ENCODE results near the gene MAGEA2.
"Not testable (repeated sequence)": the region's sequence is repeated elsewhere in the genome, so short reads cannot be mapped to it uniquely, and the experiment has no call there.

MAGEA2 gene, protein sequence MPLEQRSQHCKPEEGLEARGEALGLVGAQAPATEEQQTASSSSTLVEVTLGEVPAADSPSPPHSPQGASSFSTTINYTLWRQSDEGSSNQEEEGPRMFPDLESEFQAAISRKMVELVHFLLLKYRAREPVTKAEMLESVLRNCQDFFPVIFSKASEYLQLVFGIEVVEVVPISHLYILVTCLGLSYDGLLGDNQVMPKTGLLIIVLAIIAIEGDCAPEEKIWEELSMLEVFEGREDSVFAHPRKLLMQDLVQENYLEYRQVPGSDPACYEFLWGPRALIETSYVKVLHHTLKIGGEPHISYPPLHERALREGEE

DNA sequence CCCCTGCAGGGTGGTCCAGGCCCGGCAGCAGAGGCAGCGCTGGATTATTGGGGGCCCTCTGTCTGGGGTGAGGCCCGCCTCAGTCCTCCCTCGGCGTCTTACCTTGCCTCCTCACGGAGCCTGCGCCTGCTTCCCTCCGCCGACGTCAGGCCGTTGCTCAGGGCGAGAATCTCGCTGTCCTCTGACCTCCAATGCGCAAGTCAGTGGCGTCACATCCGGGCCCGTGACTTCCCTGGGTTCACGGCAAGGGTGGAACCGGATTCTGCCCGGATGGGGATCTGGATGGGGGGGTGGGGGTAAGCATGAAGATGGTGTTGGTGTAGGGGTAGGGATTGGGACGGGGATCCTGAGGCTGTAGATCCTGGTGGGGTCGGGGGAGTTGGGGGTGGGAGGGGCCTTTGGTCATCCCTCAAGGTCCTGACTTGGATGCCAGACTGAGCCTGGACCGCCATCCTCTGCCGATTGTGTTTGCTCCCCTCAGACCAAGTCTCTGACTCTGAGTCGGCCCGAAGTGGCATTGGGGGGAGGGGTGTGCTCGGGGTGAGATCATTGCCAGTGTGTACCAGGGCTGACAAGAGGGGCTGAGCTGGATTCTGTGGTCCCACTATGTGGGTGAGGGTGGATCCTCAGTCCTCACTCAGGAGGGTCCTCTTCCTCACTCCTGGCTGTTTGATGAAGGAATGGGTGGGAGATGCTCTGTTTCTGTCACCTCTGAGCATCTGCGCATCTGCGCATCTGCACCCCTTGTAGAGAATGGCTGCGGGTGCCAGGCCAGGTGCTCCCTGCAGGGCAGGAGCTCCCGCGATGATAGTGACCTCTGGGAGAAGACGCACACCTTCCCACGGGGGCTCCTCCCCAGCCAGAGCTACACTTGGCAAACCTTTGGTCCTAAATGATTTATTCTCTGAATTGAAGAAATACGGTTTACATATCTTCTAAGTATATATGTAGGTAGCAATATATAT is at the start of gene MAGEA2:
TSS of gene MAGEA2 (minus strand) at position 157 of the 965 bp plus-strand sequence. CDS start 2,479 bp downstream, outside the sequence.
- not testable (repeated sequence) for DNase-seq

DNA sequence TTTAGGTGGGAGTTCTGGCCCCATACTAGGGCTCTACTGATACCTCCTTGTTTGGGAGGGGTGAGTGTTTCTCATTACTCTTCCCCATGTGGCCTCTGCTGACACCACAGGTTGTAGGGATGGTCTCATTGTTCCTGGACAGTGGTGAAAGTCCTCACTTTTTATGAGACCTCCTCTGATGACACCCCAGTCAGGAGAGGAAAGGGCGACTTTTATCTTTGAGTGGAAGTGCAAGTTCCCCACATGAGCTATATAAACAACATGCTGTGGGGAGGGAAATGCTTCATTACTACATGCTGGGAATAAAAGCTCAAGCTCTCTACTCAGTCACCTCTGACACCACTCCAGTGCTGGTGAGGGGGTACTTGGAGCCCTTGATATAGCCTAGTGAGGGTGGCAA is 45.3 kb upstream of the MAGEA2 start:
- no peak for DNase-seq

DNA sequence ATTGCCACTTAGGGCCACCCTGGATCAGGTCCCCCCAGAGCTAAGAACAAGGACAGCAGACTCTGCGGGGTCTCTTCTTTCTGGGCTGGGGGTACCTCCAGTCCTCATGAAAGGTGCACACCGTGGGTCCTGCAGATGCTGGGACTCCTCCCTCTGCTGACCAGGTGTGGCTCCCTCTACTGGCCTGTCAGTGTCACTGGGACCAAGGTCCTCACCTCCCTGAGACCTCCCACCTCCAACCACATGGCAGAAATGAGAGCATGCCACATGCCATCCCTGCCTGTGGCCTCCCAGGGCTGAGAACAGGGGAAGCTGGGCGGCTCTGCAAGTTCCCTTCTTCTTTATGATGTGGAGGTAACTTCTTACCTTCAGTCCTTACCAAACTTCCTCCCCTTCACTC is 33.4 kb upstream of the MAGEA2 start:
- not testable (repeated sequence) for DNase-seq

DNA sequence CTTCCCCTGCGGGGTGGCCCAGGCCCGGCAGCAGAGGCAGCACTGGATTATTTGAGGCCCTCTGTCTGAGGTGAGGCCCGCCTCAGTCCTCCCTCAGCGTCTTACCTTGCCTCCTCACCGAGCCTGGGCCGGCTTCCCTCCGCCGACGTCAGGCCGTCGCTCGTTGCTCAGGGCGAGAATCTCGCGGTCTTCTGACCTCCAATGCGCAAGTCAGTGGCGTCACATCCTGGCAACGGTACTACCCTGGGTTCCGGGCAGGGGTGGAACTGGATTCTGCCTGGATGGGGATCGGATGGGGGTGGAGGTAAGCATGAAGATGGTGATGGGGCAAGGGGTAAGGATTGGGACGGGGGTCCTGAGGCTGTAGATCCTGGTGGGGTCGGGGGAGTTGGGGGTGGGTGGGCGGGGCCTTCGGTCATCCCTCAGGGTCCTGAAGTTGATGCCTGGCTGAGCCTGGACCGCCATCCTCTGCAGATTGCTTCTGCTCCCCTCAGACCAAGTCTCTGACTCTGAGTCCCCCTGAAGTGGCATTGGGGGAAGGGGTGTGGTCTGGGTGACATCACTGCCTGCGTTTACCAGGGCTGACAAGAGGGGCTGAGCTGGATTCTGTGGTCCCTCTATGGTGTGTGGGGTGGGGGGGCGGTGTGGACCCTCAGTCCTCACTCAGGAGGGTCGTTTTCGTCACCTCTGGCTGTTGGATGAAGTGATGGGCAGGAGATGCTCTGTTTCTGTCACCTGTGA is 16.1 kb upstream of the MAGEA2 start, which contains the start of gene MAGEA6:
TSS of gene MAGEA6 (minus strand) at position 141 of the 741 bp plus-strand sequence. CDS start 2,039 bp downstream, outside the sequence.
- not testable (repeated sequence) for DNase-seq

DNA sequence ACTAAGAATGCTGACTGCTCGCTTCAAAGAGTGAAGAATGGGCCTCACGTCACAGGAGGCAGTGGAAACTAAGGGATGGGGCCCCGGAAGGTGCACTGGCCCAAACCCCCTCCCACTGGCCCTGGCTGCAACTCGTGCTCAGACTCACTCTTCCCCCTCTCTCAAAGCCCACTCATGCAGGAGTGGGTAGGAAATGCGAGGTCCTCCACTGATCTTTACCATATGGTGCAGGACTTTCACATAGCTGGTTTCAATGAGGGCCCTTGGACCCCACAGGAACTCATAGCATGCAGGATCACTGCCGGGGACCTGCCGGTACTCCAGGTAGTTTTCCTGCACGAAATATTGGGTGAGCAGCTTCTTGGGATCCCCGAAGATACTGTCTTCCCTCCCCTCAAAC is 12.9 kb upstream of the MAGEA2 start:
- DNase-seq: not testable (repeated sequence)

DNA sequence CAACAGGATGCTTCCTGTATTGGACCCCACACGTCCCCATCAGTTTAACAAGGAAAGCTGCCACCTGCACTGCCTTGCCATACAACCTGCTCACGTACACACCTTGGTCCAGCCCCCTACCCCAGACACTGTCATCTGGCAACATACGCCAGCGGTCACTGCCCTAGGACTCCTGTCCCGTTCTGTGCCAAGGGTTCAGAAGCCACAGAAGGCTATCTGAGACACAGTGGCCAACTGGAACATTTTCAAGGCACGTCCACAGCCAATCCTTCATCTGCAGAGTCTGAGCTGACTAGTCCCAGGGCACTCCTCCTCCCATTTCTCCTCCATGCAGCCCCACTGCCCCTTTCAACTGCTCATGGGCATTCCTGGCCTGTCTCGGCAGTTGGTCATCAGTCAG is 7.9 kb upstream of the MAGEA2 start:
- not testable (repeated sequence) for DNase-seq

DNA sequence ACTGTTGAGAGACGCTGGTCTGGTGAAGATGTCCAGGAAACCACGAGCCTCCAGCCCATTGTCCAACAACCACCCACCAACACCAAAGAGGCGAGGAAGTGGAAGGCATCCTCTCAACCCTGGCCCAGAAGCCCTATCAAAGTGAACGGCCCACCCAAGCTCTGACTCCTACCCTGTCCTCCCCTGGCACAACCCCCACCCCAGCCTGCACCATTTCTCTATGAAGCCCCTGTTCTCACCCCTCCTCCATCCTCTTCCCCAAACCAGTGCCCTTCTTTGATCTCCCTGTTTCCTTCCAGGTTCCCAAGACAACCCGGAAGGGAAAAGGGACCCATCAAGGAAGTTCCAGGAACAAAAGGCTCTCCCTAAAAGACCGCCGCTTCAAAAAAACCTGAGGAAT is 5.9 kb upstream of the MAGEA2 start:
- not testable (repeated sequence) for DNase-seq

DNA sequence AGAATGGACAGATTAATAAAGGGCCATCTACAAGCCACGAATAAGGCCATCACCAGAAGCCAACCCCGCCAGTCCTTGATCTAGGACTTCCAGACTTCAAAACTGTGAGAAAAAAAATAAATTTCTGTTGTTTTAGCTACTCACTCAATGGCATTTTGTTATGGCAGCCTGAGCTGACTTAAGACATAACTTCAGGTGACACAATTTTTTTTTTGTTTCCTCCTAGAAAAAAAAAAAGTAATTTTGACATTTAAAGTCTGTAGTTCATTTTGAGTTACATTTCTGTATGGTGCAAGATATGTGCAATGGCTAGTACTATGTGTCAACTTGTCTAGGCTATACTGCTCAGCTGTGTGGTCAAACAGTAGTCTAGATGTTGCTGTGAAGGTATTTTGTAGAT is 5.3 kb upstream of the MAGEA2 start, which contains the start of gene CSAG3:
TSS of gene CSAG3 (plus strand) at position 301 of the 400 bp plus-strand sequence.
- not testable (repeated sequence) for DNase-seq

DNA sequence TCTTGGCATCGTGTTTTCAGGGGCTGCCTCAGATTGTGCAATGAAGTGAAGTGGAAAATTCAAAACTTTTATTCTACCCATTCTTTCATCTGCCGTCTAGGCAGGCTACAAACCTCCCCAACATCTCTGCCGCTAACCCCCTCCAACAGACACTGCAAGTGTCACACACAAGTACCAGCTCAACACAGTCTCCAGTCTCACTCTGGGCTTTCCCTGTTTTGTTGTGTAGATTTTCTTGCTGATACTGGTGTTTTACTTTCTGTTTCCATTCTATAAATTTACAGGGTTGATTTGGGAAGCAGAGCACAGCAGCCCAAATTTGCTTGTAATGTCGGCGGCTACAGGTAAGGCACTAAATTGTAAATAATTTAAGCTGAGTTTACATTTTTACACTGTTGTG is 1.2 kb upstream of the MAGEA2 start:
- not testable (repeated sequence) for DNase-seq

DNA sequence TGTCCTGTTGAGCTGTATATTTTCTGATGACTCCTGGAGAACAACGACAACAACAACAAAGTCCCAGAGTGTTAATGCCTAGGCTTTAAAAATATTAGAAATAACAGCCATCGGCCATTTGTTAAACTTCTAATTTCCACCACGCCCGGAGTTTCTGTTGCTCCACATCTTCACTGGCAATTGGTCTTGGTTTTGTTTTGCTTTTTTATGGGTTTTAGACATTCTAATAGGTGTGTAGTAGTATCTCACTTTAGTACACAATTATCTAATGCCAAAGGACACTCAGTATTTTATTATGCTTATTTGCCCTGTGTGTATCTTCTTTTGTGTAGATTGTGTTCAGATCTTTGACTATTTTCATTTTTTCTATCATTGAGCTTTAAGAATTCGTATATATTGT is 15.1 kb downstream of the MAGEA2 start:
- DNase-seq: no peak

DNA sequence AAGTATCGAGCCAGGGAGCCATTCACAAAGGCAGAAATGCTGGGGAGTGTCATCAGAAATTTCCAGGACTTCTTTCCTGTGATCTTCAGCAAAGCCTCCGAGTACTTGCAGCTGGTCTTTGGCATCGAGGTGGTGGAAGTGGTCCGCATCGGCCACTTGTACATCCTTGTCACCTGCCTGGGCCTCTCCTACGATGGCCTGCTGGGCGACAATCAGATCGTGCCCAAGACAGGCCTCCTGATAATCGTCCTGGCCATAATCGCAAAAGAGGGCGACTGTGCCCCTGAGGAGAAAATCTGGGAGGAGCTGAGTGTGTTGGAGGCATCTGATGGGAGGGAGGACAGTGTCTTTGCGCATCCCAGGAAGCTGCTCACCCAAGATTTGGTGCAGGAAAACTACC is 17.1 kb downstream of the MAGEA2 start:
- not testable (repeated sequence) for DNase-seq

DNA sequence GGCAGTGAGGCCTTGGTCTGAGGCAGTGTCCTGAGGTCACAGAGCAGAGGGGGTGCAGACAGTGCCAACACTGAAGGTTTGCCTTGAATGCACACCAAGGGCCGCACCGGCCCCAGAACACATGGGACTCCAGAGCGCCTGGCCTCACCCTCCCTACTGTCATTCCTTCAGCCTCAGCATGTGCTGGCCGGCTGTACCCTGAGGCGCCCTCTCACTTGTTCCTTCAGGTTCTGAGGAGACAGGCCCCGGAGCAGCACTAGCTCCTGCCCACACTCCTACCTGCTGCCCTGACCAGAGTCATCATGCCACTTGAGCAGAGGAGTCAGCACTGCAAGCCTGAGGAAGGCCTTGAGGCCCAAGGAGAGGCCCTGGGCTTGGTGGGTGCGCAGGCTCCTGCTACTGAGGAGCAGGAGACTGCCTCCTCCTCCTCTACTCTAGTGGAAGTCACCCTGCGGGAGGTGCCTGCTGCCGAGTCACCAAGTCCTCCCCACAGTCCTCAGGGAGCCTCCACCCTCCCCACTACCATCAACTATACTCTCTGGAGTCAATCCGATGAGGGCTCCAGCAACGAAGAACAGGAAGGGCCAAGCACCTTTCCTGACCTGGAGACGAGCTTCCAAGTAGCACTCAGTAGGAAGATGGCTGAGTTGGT is 17.7 kb downstream of the MAGEA2 start:
- DNase-seq: no peak

DNA sequence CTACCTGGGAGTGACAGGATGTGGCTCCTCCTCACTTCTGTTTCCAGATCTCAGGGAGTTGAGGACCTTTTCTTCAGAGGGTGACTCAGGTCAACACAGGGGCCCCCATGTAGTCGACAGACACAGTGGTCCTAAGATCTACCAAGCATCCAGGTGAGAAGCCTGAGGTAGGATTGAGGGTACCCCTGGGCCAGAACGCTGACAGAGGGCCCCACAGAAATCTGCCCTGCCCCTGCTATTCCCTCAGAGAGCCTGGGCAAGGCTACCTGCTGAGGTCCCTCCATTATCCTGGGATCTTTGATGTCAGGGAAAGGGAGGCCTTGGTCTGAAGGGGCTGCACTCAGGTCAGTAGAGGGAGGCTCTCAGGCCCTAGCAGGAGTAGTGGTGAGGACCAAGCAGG is 18.5 kb downstream of the MAGEA2 start:
- no peak for DNase-seq

DNA sequence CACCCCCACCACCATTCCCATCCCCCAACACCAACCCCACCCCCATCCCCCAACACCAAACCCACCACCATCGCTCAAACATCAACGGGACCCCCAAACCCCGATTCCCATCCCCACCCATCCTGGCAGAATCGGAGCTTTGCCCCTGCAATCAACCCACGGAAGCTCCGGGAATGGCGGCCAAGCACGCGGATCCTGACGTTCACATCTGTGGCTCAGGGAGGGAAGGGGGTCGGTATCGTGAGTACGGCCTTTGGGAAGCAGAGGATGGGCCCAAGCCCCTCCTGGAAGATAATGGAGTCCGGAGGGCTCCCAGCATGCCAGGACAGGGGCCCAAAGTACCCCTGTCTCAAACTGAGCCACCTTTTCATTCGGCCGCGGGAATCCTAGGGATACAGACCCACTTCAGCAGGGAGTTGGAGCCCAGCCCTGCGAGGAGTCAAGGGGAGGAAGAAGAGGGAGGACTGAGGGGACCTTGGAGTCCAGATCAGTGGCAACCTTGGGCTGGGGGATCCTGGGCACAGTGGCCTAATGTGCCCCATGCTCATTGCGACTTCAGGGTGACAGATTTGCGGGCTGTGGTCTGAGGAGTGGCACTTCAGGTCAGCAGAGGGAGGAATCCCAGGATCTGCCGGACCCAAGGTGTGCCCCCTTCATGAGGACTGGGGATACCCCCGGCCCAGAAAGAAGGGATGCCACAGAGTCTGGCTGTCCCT is 19.3 kb downstream of the MAGEA2 start:
- DNase-seq: not testable (repeated sequence)

DNA sequence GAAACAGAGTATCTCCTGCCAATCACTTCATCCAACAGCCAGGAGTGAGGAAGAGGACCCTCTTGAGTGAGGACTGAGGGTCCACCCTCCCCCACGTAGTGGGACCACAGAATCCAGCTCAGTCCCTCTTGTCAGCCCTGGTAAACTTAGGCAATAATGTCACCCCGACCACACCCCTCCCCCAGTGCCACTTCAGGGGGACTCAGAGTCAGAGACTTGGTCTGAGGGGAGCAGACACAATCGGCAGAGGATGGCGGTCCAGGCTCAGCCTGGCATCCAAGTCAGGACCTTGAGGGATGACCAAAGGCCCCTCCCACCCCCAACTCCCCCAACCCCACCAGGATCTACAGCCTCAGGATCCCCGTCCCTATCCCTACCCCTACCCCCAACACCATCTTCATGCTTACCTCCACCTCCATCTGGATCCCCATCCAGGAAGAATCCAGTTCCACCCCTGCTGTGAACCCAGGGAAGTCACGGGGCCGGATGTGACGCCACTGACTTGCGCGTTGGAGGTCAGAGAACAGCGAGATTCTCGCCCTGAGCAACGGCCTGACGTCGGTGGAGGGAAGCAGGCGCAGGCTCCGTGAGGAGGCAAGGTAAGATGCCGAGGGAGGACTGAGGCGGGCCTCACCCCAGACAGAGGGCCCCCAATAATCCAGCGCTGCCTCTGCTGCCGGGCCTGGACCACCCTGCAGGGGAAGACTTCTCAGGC is 20.2 kb downstream of the MAGEA2 start, which contains the start of the genes CSAG1 and MAGEA12:
TSS of gene CSAG1 (minus strand) at position 461 of the 715 bp plus-strand sequence. CDS start 1,261 bp downstream, outside the sequence.
TSS of gene MAGEA12 (plus strand) at position 497 of the 715 bp plus-strand sequence. CDS start 2,405 bp downstream, outside the sequence.
- no peak for DNase-seq

DNA sequence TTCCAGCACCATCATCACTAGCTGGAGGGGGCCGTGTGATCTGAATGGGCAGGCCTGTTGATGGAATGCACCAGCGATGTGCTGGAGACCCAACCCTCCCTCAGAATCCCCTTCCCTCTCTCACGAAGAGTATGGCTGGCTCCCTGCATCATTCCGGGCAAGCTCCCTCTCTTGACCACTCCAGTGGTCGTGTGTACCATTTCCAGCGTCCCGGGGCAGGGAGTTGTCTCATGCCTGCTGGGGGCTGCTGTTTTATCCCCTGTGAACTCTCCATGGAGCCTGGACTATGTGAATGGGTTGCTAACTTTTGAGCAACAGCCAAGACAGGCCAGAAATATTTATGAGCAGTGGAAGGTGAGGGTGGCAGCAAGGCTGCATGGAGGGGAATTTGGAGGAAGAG is 28.2 kb downstream of the MAGEA2 start:
- no peak for DNase-seq

DNA sequence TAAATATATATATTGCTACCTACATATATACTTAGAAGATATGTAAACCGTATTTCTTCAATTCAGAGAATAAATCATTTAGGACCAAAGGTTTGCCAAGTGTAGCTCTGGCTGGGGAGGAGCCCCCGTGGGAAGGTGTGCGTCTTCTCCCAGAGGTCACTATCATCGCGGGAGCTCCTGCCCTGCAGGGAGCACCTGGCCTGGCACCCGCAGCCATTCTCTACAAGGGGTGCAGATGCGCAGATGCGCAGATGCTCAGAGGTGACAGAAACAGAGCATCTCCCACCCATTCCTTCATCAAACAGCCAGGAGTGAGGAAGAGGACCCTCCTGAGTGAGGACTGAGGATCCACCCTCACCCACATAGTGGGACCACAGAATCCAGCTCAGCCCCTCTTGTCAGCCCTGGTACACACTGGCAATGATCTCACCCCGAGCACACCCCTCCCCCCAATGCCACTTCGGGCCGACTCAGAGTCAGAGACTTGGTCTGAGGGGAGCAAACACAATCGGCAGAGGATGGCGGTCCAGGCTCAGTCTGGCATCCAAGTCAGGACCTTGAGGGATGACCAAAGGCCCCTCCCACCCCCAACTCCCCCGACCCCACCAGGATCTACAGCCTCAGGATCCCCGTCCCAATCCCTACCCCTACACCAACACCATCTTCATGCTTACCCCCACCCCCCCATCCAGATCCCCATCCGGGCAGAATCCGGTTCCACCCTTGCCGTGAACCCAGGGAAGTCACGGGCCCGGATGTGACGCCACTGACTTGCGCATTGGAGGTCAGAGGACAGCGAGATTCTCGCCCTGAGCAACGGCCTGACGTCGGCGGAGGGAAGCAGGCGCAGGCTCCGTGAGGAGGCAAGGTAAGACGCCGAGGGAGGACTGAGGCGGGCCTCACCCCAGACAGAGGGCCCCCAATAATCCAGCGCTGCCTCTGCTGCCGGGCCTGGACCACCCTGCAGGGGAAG is 39.5 kb downstream of the MAGEA2 start, which contains the start of gene MAGEA2B:
TSS of gene MAGEA2B (plus strand) at position 814 of the 973 bp plus-strand sequence. CDS start 2,479 bp downstream, outside the sequence.
- DNase-seq: not testable (repeated sequence)

DNA sequence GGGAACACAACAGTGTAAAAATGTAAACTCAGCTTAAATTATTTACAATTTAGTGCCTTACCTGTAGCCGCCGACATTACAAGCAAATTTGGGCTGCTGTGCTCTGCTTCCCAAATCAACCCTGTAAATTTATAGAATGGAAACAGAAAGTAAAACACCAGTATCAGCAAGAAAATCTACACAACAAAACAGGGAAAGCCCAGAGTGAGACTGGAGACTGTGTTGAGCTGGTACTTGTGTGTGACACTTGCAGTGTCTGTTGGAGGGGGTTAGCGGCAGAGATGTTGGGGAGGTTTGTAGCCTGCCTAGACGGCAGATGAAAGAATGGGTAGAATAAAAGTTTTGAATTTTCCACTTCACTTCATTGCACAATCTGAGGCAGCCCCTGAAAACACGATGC is 40.4 kb downstream of the MAGEA2 start:
- DNase-seq: not testable (repeated sequence)

DNA sequence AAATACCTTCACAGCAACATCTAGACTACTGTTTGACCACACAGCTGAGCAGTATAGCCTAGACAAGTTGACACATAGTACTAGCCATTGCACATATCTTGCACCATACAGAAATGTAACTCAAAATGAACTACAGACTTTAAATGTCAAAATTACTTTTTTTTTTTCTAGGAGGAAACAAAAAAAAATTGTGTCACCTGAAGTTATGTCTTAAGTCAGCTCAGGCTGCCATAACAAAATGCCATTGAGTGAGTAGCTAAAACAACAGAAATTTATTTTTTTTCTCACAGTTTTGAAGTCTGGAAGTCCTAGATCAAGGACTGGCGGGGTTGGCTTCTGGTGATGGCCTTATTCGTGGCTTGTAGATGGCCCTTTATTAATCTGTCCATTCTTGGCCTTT is 44.5 kb downstream of the MAGEA2 start, which contains the start of gene CSAG2:
TSS of gene CSAG2 (minus strand) at position 101 of the 400 bp plus-strand sequence. CDS start 161 bp downstream, outside the sequence.
- DNase-seq: not testable (repeated sequence)
